ENCODE data around the gene MAP4K4. TPM values are rescaled to one million over a fixed set of nuclear protein-coding genes. Genes with fewer than 3 reads are reported as not detected.
A peak's percentile ranks its signal among the peaks of the same experiment; 100 is the strongest.

MAP4K4 gene
- total and polyA plus RNA-seq, 8 donors = 9.7 to 38.7 (median 15.3) TPM

- H3K27me3 ChIP-seq = no peaks in the 10 kb centered on the region
- FAIRE-seq (no peak), ATAC-seq (peak; percentile 87 to 96 (median 92)), DNase-seq (peak; percentile 57 to 65 (median 58))
- peaks cover 7 to 39% (median 26%) of the 10 kb centered on the region in 3 donors for H3K4me1 ChIP-seq
- no peaks in the 10 kb centered on the region for H3K36me3 ChIP-seq
- H3K27ac ChIP-seq = no peak overlapping the region
- WGBS, 2 donors = 29 to 33% methylated on average over 5 of the region's 5 CpGs
- no peaks in the 10 kb centered on the region for H3K9me3 ChIP-seq
- no peak overlapping the region for H3K4me3 ChIP-seq
- no peak for TF ChIP-seq CTCF (IDR thresholded peaks at IDR 0.05)
- intact Hi-C loops (cut with DNase I) = no loop called here
Measured at GRCh38 chr2:101802329-101802728, 104.8 kb downstream of the MAP4K4 start.

- no peaks in the 10 kb centered on the region for H3K9me3 ChIP-seq
- WGBS, 2 donors = 82 to 92% methylated on average over 1 of the region's 1 CpG
- intact Hi-C loops (cut with DNase I) = no loop called here
- H3K4me3 ChIP-seq = no peak overlapping the region
- no peak for TF ChIP-seq CTCF (IDR thresholded peaks at IDR 0.05)
- no peak for FAIRE-seq
- DNase-seq = no peak
- H3K27ac ChIP-seq = no peak overlapping the region
- no peaks in the 10 kb centered on the region for H3K27me3 ChIP-seq
- no peak for ATAC-seq
- no peaks in the 10 kb centered on the region for H3K36me3 ChIP-seq
- H3K4me1 ChIP-seq = peaks cover 9 to 39% (median 26%) of the 10 kb centered on the region in 3 donors
Measured at GRCh38 chr2:101803128-101803527, 105.6 kb downstream of the MAP4K4 start.

GRCh38 chr2:101803945-101804696 lies 106.6 kb downstream of the MAP4K4 start:
- Histone ChIP-seq H3K27me3 (no peaks in the 10 kb centered on the region), H3K4me1 (peaks cover 10 to 39% (median 26%) of the 10 kb centered on the region in 3 donors), H3K9me3 (no peaks in the 10 kb centered on the region), H3K4me3 (no peak overlapping the region), H3K27ac (no peak overlapping the region), H3K36me3 (no peaks in the 10 kb centered on the region)
- ATAC-seq = peak in 2 of 4 donors; percentile 21 to 33
- intact Hi-C loops (cut with DNase I) = no loop called here
- no peak for FAIRE-seq
- 21 to 27% methylated on average over 8 of the region's 8 CpGs for WGBS, 2 donors
- DNase-seq = no peak
- no peak for TF ChIP-seq CTCF (IDR thresholded peaks at IDR 0.05)

- intact Hi-C loops (cut with DNase I) = no loop called here
- Histone ChIP-seq H3K4me1 (peaks cover 10 to 39% (median 26%) of the 10 kb centered on the region in 3 donors), H3K27ac (no peak overlapping the region), H3K4me3 (no peak overlapping the region), H3K36me3 (no peaks in the 10 kb centered on the region), H3K9me3 (no peaks in the 10 kb centered on the region), H3K27me3 (no peaks in the 10 kb centered on the region)
- TF ChIP-seq CTCF (IDR thresholded peaks at IDR 0.05) = no peak
- peak in 1 of 6 donors; percentile 43 for DNase-seq
- peak; percentile 56 to 72 (median 62) for ATAC-seq
- FAIRE-seq = no peak
- WGBS, 2 donors = 36% methylated on average over 9 of the region's 9 CpGs
Measured at GRCh38 chr2:101805152-101806088, 107.9 kb downstream of the MAP4K4 start.

Measured in pancreas (tissue), 10 donors.